ENCODE data around the gene FHAD1. TPM values are rescaled to one million over a fixed set of nuclear protein-coding genes. Genes with fewer than 3 reads are reported as not detected.
A peak's percentile ranks its signal among the peaks of the same experiment; 100 is the strongest.
"Not testable (repeated sequence)": the region's sequence is repeated elsewhere in the genome, so short reads cannot be mapped to it uniquely, and the experiment has no call there.

Gene FHAD1
- total and polyA plus RNA-seq, 9 of the 15 experiments (the other 6 are each of a cell fraction or from before 2014, with no cell fraction given) = 0.32 to 2.1 (median 1.5) TPM; not detected in 1

- WGBS (ENCODE audit: insufficient coverage, low coverage, missing lambda C conversion rate) = 83% methylated on average over 11 of the region's 11 CpGs
- ATAC-seq; H3K9me3 ChIP-seq (replicated peaks; ENCODE audit: control insufficient read depth, insufficient read depth, low read depth, low read length); DNase-seq (ENCODE audit: extremely low read depth in 1 of 4, low spot score in 3 of 4); H3K27me3 ChIP-seq (ENCODE audit: control insufficient read depth in 2 of 2, insufficient read depth in 2 of 2, low read length in 2 of 2); H3K9ac ChIP-seq (ENCODE audit: insufficient read depth in 1 of 2, low read depth in 2 of 2, low read length in 2 of 2); H3K4me3 ChIP-seq; H3K4me2 ChIP-seq (ENCODE audit: insufficient read depth, low read length); intact Hi-C loops (cut with micrococcal nuclease); H3K9me1 ChIP-seq (ENCODE audit: control insufficient read depth, insufficient read depth, low read length); FAIRE-seq; H3K27ac ChIP-seq (ENCODE audit: extremely low read depth, low read depth, low read length); H2AFZ ChIP-seq (ENCODE audit: low read depth, low read length); H3K79me2 ChIP-seq (ENCODE audit: control insufficient read depth, insufficient read depth, low read length); BruUV-seq (replicated peaks): not testable (repeated sequence)
- ChIA-PET CTCF (ENCODE audit: low intra/inter-chr PET ratio) (interaction anchor here (1.1 kb wide), 1 partner anchor 300 kb away, joined by 3 read pairs; no protein-coding TSS in a partner anchor), POLR2A (interaction anchor here (1.0 to 1.2 kb wide), 2 partner anchors 13 to 140 kb away, joined by 3 to 6 read pairs; no protein-coding TSS in a partner anchor)
- Histone ChIP-seq H3K36me3 (ENCODE audit: control insufficient read depth, insufficient read depth, low read length) (peaks cover 41% of the 10 kb centered on the region; the same call in 2 of the 3 replicates), H4K20me1 (replicated peaks; ENCODE audit: control insufficient read depth, insufficient read depth, low read length) (peaks cover 10% of the 10 kb centered on the region; the same call in 1 of the 2 replicates), H3K4me1 (replicated peaks in 1 of 2; ENCODE audit: control insufficient read depth in 2 of 2, insufficient read depth in 2 of 2, low read length in 2 of 2) (peaks cover 25 to 62% of the 10 kb centered on the region in 2 experiments; a peak in 4 of 5 replicates)
- in situ Hi-C loops (cut with MboI) = loop anchor here (5.0 to 10.0 kb wide), 2 partner anchors 101 to 303 kb away; no protein-coding TSS in a partner anchor
- TF ChIP-seq CEBPG (CRISPR knock-in tag; IDR thresholded peaks at IDR 0.05) (peak; percentile 55; the same call in 1 of the 2 replicates), CEBPG (tag; conservative IDR thresholded peaks at IDR 0.05 in 1 of 2, IDR thresholded peaks at IDR 0.05 in 1 of 2) (peak; percentile 23 to 41; a peak in 1 of 4 replicates), CEBPB (tag; IDR thresholded peaks at IDR 0.05) (peak; percentile 86)
These were observed 181.2 kb downstream of the FHAD1 start for GRCh38 chr1:15428252-15428651.

DNA sequence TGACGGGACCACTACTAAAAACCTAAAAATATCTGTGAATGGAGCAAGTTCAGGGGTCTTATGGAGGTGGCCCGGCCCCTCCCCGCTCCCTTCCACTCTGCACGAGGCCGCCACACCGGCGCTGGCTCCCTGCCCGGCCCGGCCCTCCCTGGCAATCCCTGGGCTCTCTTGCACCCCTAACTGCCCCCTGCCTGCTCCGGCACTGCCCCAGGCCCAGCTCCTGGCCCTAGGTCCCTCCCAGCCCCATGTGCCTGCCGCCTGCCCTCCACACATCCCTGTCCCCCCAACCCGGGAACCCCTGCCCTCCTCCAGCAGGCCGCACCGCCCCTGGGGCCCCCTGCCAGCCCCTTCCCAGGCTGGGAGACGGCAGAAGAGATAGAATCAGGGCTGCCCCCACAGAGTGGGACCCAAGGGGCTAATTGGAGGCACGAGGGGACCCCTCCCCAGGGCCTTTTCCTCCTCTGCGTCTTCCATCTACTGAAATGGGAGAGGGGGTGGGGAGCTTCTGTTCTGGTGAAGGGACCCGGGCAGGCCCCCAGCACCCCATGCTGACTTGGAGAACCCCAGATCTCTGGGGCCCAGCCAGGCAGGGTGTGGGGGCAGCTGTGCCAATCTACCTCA lies 181.9 kb downstream of the FHAD1 start:
- no peak overlapping the region for H3K27ac ChIP-seq (ENCODE audit: extremely low read depth, low read depth, low read length)
- WGBS (ENCODE audit: insufficient coverage, low coverage, missing lambda C conversion rate) = 85% methylated on average over 14 of the region's 18 CpGs
- POLR2A ChIA-PET = no interaction called here

More for the DNA sequence above, 181.9 kb downstream of the FHAD1 start:
- Histone ChIP-seq H3K9ac (ENCODE audit: insufficient read depth in 1 of 2, low read depth in 2 of 2, low read length in 2 of 2) (no peak overlapping the region), H3K36me3 (ENCODE audit: control insufficient read depth, insufficient read depth, low read length) (peaks cover 41% of the 10 kb centered on the region; the same call in 2 of the 3 replicates), H3K9me3 (replicated peaks; ENCODE audit: control insufficient read depth, insufficient read depth, low read depth, low read length) (no peaks in the 10 kb centered on the region), H2AFZ (ENCODE audit: low read depth, low read length) (no peak overlapping the region), H3K4me1 (replicated peaks in 1 of 2; ENCODE audit: control insufficient read depth in 2 of 2, insufficient read depth in 2 of 2, low read length in 2 of 2) (peaks cover 19 to 55% of the 10 kb centered on the region in 2 experiments; a peak in 4 of 5 replicates), H3K4me3 (no peak overlapping the region), H4K20me1 (replicated peaks; ENCODE audit: control insufficient read depth, insufficient read depth, low read length) (peaks cover 10% of the 10 kb centered on the region; the same call in 1 of the 2 replicates), H3K4me2 (ENCODE audit: insufficient read depth, low read length) (no peak overlapping the region), H3K9me1 (ENCODE audit: control insufficient read depth, insufficient read depth, low read length) (peaks cover 5% of the 10 kb centered on the region), H3K79me2 (ENCODE audit: control insufficient read depth, insufficient read depth, low read length) (no peaks in the 10 kb centered on the region), H3K27me3 (ENCODE audit: control insufficient read depth in 2 of 2, insufficient read depth in 2 of 2, low read length in 2 of 2) (no peaks in the 10 kb centered on the region)
- CTCF ChIA-PET (ENCODE audit: low intra/inter-chr PET ratio) = interaction anchor here (1.0 to 2.8 kb wide), 2 partner anchors 100 to 105 kb away, joined by 3 to 46 read pairs; no protein-coding TSS in a partner anchor
- DNase-seq (ENCODE audit: extremely low read depth in 1 of 4, low spot score in 3 of 4) = no peak
- in situ Hi-C loops (cut with MboI) = loop anchor here (5.0 to 10.0 kb wide), 2 partner anchors 102 to 304 kb away; no protein-coding TSS in a partner anchor
- intact Hi-C loops (cut with micrococcal nuclease) = no loop called here
- no peak for FAIRE-seq
- ATAC-seq = no peak
- BruUV-seq (replicated peaks) = TSS peak; percentile 38
- no peak for TF ChIP-seq RFX5 (IDR thresholded peaks at IDR 0.05; ENCODE audit: low read depth, low read length)
- TF ChIP-seq, protein P1, sequence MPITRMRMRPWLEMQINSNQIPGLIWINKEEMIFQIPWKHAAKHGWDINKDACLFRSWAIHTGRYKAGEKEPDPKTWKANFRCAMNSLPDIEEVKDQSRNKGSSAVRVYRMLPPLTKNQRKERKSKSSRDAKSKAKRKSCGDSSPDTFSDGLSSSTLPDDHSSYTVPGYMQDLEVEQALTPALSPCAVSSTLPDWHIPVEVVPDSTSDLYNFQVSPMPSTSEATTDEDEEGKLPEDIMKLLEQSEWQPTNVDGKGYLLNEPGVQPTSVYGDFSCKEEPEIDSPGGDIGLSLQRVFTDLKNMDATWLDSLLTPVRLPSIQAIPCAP (CRISPR knock-in tag; IDR thresholded peaks at IDR 0.05; ENCODE audit: borderline replicate concordance) = no peak
- no peak for TF ChIP-seq KHSRP (IDR thresholded peaks at IDR 0.05)
- TF ChIP-seq SMAD1 (IDR thresholded peaks at IDR 0.05; ENCODE audit: low read depth, low read length, partially characterized antibody) = no peak
- no peak for TF ChIP-seq FOS (IDR thresholded peaks at IDR 0.05; ENCODE audit: extremely low read depth, insufficient read length)

Data from K562 (cell line).